GM19238 (cell line): Measurements from ENCODE around the gene STAT5B.
"Not testable (repeated sequence)": the region's sequence is repeated elsewhere in the genome, so short reads cannot be mapped to it uniquely, and the experiment has no call there.

Experiments used
- DNase-seq: peaks from one replicate; pipeline ENCODE4 v3.0.0; 2011; ENCODE audit warnings: low spot score; ENCODE audit not compliant: insufficient read length

The STAT5B gene

DNA sequence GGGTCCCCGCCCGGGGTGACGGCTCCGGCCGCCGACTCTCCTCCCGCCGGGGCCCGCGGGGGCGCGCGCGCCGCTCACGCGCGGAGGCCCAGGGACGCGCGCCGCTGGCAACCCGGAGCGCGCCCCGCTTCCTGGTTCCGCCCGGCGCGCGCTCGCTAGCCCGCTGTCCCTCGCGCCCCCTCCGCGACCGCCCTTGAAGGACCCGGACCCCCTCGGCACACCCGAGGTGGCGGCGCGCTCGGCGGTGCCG, at the start of gene STAT5B:
STAT5B (minus strand) TSS at position 33 of the 250 bp plus-strand sequence. CDS start 44,264 bp downstream, outside the sequence.
- DNase-seq = peak; percentile 91

DNA sequence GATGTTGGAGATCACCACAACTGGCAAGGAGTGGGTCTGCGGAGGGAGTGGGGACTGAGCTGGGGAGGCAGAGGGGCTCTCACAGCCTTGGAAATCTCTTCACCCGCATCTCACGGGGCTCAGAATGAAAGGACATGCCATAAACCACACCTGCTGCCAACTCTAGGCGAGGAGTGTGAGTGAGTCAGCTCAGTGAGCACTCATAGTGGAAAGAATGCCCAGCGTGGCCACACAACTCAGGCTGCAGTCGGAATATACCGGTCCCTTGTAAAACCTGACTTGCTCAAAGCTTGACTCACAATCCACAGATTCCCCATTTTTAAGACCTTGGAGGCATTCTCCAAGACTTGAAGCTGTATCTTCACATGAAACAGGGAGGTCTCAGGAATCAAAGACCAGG, 48.8 kb upstream of the STAT5B start:
- no peak for DNase-seq

DNA sequence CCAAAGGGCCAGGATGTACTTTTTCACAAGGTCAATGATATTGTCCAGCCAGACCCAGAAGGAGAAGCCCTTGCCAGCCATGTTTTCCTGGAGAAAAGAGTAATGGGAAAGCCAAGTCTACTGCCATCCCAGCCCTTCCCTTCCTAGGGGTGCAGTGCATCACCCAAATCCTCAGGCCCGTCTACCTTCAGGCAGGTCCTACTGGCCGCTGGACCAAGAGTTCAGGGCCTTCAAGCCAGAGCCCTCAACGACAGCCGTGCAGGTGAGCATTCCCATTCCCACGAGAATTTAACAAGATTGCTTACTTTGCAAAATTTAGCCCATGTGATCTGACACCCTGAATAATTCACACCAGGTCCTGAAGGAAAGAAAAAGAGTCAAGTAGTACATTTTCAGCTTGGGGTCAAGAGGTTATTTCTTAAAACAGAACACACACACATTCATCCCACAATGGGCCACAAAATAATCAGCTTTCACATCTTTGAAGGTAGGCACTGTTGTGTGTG, 47.1 kb upstream of the STAT5B start:
- DNase-seq = no peak

DNA sequence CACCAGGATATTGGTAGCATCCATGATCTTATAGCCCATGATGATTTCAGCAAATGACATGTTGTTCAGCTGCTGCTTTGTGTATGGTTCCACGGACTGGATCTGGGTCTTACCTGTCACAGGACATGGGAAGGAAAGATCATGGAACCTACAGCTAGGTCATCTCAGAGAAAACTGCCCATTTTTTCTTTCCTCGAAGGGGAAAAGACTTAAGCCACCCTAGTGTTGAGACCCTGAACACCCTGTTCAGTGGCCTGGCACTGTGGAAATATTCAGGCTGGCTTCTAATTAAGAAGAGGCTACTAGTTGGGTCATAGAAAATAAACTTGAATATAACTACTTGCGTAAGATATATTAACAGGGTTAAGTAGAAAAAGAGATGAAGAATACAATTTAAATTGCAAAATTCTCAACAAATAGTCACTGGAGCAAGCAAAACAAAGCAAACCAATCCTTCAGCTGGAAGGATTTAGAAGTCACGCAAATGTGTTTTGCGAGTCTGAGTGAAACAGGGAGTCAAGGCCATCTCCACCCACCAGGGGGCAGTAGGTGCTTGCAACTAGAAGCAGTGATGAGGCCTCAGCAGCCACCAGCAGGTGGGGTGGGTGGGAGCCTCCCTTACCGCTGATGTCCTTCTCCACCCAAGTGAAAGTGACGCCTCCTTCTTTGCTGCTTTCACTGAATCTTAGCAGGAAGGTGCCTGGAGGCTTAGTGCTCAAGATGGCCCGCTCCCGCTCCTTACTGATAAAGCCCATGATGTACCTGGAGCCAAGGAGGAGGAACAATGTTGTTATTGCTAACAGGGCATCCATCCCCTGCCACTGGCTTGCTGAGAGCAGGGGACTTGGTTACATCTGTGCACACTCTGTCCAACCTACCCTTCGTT, 46.4 kb upstream of the STAT5B start:
- DNase-seq = peak; percentile 87

DNA sequence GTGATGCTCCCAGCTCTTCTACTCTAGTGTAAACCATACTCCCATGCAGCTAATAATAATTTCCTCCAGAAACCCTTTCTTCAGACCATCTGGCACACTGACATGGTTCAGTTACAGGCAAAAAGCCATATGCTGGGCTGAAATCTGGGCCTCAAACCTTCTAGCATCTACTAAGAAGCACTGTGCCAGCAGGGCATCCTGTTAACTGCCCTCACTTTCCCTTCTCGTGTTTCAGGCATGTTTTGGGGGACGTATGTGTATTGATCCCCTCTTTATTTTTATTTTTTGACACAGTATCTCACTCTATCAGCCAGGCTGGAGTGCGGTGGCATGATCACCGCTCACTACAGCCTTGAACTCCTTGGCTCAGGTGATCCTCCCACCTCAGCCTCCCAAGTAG, 45.4 kb upstream of the STAT5B start:
- no peak for DNase-seq

DNA sequence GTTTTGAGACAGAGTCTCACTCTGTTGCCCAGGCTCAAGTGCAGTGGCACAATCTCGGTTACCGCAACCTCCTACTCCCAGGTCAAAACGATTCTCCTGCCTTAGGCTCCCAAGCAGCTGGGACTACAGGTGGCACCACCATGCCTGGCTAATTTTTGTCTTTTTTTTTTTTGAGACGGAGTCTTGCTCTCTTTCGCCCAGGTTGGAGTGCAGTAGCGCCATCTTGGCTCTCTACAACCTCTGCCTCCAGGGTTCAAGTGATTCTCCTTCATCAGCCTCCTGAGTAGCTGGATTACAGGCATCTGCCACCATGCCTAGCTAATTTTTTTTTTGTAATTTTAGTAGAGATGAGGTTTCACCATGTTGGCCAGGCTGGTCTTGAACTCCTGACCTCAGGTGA, 41.8 kb upstream of the STAT5B start:
- DNase-seq = not testable (repeated sequence)

DNA sequence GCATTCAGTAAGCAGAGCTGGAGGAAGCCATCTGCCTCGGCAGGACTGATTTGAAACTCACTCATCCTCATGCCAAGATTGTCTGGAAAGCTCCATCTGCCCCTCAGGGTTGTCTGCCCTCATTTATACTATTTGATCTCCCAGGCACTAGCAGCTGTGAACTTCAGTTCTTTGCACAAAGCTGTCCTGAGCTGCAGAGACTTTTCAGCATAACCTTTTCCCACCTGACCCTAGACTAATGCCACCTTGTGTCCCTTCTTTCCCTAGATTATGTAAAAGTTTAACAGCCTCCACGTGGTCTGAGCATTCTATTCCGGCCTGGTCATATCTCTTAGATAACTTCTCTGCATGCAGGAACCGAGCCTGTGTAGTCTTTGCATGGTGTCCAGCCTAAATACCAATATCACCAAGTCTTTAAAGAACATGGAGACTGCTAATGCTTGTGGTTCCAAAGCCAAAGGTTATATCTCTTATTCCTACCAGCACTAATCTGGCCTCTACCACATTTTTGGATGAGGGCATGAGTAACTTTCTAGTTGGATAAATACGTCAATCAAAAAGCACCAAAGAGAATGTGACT, 41.2 kb upstream of the STAT5B start:
- no peak for DNase-seq

DNA sequence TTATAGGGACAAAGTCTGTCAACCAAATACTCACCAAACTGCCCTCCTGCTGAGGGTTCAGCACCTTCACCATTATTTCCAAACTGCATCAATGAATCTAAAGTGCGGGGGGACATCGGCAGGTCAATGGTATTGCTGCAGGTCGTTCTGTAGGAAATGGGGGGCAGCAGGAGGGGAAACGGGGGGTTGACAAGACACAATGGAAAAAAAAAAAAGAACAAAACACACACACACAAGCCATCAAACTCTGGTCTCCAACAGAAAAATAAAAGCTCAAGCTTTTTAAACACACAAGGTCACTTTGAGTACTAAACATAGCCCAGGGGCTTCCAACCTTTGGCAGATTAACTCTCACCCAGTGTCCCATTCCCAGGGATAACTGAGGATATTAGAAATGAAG, 40.6 kb upstream of the STAT5B start:
- DNase-seq = no peak

DNA sequence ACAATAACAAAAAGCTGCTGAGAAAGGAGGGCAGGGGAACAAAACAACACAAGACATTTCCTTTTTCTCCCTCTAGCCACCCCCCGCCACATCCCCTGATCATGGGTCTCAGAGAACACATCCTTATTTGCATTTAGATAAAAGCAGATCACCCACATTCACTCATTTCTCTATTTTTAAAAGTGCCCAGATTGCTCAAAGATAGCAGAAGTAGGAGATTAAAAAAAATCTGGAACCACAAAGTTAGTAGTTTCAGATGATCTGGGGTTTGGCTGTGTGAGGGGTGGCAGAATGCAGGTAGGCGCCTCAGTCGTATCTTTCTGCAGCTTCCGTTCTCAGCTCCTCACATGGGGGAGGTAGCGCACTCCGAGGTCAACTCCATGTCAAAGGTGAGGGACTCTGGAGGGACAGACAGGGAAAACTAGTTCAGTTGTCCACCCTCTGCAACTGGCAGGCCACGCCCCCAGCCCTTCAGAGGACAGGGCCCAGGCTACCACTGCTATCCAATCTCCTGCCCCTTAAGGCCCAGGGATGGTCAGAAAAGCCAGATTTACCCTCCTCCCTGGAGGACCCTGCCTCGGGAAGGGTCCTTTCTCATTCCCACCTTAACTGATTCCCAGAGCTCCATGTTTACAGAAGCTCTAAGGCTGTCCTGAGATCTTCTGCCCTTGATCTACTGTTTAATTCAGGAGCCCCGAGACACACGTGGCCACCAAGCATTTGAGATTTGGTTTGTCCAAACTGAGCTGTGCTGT, 39.4 kb upstream of the STAT5B start:
- no peak for DNase-seq

DNA sequence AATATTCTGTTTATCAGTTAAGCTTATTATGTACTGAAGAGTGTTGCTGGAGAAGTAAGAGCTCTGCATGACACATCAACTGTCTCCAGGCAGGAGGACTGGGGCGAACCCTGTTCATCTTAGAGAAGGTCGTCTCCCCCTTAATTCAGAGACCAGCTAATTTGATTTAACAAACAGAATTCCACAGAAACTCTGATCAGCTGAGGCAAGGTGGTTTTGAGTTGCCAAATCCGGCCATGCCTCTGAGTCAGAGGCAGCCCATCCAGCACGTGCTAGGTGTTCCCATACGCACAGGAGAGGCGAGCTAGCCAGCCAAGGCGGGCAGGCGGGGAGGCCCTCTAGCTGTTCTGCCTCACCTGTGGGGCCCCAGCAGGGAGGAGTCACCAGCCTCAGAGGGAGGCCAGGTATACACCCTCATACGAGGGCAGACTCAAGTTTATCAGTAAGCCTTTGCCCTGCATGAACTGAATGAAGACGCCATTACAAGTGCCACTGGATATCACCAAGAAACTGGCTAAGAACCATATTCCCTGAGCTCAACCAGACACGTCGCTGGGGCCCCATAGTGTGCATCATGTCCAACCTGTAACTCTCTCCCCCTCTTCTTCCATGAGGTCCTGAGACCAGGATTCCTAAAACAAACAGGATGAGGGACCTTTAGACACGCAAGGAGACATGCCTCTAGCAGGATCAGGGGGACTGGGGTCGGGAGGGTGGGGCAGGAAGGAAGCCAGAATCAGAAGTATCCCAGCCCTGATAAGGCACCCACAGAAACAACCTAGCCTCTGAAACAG, 37.8 kb upstream of the STAT5B start:
- DNase-seq = no peak

DNA sequence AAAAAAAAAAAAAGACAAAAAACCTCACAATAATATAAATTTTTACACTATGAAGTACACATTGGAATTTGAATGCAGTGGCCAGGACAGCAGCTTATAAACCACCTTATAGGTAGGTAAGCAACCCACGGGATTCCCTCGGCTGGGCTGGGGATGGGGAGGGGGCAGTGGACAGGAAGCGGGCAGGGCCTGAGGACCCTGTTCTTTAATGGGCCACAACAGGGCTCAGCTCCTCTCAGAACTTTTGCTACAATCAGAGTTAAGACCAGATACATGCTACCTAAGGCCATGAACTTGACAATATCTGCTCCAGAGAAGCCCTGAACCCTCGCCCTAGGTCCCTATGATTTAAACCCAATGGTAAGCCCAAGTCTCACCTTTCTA, 37.2 kb upstream of the STAT5B start:
- DNase-seq = no peak

DNA sequence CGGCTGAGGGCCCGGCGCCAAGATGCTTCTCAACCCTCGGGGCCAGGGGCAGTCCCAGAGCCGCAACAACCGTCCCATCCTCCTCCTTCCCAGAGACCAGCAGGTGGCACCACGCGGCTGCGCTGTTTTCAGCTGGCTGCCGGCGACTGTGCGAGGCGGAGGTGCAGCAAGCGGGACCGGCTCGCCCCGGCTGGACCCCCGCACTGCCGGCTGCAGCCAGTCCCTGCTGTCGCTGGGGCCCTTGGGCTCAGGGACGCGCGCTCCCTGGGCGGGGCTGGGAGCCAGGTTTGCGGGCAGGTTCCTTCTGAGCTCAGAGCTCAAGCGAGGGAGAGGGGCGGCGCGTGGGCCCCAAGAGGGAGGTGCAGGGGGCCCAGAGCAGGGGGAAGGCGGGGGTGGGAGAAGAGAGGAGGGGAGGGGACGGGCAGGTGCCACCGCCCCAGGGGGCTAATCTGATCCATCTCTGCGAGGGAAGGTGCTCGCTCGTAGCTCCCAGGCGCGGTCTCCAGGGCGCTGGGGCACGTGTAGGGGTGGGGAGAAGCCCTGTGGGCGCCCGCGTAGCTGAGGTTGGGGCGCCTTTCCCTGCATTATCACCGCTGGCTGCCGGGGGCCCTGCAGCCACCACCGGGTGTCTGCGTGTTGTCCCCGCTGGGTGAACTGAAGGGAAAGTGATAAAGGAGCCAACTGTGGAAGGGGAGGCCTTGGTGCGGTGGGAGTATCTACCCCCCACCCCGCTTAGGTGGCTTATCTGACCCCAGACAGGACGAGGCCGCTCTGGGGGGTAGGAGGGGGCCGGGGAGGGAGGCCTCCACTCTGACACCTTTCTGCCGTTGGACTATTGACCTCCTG, 36.3 kb upstream of the STAT5B start:
- DNase-seq = peak; percentile 73

DNA sequence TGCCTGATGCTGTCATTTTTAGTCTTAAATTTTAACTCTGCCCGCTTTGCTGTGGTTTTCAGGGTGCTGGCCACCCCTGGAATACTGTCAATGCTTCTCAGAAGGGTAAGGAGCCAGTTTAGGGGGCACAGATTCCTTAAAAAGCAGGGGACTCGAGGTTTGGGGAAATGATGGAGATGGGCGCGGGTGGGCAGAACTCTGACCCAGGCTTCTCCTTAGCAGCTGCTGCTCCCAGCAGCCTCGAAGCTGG, 35.8 kb upstream of the STAT5B start:
- DNase-seq = no peak

DNA sequence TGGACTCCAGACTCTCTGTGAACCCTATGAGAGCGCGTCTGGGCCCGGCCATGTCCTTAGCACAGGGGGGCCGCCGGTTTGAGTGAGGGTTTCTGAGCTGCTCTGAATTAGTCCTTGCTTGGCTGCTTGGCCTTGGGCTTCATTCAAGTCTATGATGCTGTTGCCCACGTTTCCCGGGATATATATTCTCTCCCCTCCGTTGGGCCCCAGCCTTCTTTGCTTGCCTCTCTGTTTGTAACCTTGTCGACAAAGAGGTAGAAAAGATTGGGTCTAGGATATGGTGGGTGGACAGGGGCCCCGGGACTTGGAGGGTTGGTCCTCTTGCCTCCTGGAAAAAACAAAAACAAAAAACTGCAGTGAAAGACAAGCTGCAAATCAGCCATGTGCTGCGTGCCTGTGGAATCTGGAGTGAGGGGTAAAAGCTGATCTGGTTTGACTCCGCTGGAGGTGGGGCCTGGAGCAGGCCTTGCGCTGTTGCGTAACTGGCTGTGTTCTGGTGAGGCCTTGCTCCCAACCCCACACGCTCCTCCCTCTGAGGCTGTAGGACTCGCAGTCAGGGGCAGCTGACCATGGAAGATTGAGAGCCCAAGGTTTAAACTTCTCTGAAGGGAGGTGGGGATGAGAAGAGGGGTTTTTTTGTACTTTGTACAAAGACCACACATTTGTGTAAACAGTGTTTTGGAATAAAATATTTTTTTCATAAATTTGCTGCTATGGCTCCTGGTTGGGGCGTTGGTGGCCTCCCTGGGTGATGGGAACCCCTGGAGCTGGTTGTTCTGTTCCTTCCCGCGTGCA, 35.2 kb upstream of the STAT5B start:
- no peak for DNase-seq

DNA sequence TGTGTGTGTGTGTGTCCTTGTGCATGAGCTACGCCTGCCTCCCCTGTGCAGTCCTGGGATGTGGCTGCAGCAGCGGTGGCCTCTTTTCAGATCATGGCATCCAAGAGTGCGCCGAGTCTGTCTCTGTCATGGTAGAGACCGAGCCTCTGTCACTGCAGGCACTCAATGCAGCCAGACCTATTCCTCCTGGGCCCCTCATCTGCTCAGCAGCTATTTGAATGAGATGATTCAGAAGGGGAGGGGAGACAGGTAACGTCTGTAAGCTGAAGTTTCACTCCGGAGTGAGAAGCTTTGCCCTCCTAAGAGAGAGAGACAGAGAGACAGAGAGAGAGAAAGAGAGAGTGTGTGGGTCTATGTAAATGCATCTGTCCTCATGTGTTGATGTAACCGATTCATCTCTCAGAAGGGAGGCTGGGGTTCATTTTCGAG, 34.6 kb upstream of the STAT5B start:
- DNase-seq = no peak

DNA sequence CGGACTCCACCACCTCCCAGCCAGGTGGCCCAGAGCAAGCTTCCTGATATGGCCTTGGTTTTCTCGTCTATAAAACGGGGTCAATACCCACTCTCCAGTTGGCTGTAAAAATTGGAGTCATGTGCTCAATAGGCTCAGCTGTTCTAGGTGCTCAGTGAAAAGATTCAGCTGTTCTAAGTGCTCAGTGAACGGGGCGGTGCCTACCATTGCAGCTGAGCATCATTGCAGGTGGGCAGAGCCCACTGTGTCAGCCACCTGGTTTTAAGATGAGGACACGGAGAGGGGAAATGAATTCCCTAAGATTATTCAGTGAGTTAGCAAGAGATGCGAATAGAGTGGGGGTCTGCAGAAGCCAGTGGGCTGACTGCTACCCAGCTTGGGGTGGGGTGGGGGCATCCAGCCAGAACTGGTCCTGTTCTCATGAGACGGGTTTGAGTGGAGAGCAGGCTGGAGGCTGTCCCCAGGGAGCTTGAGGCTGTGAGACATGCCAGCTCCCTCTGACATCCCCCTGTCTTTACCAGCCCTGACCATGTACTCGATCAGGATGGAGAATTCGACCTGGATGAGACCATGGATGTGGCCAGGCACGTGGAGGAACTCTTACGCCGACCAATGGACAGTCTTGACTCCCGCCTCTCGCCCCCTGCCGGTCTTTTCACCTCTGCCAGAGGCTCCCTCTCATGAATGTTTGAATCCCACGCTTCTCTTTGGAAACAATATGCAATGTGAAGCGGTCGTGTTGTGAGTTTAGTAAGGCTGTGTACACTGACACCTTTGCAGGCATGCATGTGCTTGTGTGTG, 34.0 kb upstream of the STAT5B start:
- no peak for DNase-seq

DNA sequence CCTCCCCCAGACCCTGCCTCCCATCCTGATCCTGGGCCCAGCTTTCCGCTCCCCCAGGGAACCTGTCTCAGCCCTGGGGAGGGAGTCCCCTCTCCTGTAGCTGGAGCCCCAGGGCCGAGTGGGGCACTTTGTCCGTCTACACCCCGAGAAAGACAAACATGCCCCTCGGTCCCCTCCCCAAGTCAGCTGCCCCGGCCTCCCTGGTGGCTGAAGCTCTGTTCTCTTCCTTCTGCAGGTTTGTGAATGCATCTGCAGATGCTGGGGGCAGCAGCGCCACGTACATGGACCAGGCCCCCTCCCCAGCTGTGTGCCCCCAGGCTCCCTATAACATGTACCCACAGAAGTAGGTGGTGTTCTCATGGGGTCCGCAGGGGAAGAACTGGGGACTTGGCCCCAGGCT, 33.0 kb upstream of the STAT5B start:
- DNase-seq = no peak

DNA sequence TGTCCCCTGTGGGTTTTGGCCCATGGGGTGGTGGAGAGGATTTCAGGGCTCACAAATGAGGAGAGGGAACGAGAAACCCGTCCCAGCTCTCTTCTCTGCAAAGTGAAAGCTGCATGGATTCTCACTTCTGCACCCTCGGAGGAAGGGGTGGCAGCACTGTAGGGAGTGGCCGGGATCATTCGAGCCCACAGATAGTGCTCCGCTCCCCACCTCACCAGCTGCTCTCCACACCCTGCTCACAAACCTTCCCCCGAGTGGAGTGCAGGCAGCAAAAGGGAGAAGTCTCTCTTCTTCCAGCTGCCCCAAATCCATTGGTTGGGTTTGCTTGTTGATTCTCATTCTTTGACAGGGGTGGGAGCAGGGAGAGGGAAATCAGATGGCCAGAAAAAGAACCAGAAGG, 32.3 kb upstream of the STAT5B start:
- no peak for DNase-seq

DNA sequence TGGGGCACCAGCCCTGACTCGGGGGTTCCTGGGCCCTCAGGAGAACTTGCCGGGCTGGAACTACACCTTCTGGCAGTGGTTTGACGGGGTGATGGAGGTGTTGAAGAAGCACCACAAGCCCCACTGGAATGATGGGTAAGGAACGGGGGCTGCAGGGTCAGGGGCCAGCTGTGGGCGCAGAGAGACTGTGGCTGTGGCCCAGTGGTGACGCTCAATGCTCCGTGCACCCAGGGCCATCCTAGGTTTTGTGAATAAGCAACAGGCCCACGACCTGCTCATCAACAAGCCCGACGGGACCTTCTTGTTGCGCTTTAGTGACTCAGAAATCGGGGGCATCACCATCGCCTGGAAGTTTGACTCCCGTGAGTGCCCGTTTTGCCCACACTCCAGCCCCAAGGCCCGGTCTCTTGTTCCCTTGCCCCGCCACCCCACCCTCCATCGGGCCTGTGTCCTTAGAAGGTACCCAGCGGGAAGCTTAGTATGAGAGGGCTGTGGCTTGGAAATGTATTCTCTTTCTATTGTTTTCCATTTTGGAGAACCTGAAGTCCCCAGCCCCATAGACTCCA, 31.3 kb upstream of the STAT5B start:
- DNase-seq = no peak
